Activated CD4-positive, alpha-beta T cell treated with anti-CD3 and anti-CD28 coated beads, Interleukin-2, amount 10 ng/mL, durations not matched to agents 7 days and 5 days (primary cell): ENCODE data around the gene DEF6. TPM values are rescaled to one million over a fixed set of nuclear protein-coding genes. Genes with fewer than 3 reads are reported as not detected.

ENCODE experiments used
- CTCF ChIA-PET: fragments of 350-600 bp; sonication (Branson Sonifier 250); formaldehyde crosslinking; loops from one replicate; lab custom pipeline; 2021; ENCODE audit warnings: antibody characterized with exemption; lab: Charles Lee
- POLR2A ChIA-PET: fragments of 350-600 bp; sonication (Branson Sonifier 250); formaldehyde crosslinking; loops from one replicate; lab custom pipeline; 2021; ENCODE audit warnings: antibody characterized with exemption; lab: Charles Lee
- DNase-seq: peaks from one replicate; pipeline ENCODE4 v3.0.0-alpha.2; 2020
- H3K27ac Mint-ChIP-seq: one replicate; pipeline ENCODE4 v1.8.0; 2021; ENCODE audit warnings: mild to moderate bottlenecking, moderate library complexity, mixed read lengths
- H3K27me3 Mint-ChIP-seq: one replicate; pipeline ENCODE4 v1.8.0; 2021; ENCODE audit warnings: mixed read lengths
- H3K36me3 Mint-ChIP-seq: one replicate; pipeline ENCODE4 v1.8.0; 2021; ENCODE audit warnings: low read depth, mixed read lengths
- H3K4me1 Mint-ChIP-seq: one replicate; pipeline ENCODE4 v1.8.0; 2021; ENCODE audit warnings: mixed read lengths
- H3K4me3 Mint-ChIP-seq: one replicate; pipeline ENCODE4 v1.8.0; 2021; ENCODE audit warnings: mild to moderate bottlenecking, moderate library complexity, mixed read lengths
- H3K9me3 Mint-ChIP-seq: one replicate; pipeline ENCODE4 v1.8.0; 2021; ENCODE audit warnings: mixed read lengths
- total RNA-seq, 2 experiments: library from RNA; stranded (reverse); gene quantifications; one replicate each; pipeline ENCODE4 v1.2.3, GENCODE V29; 2021

The DEF6 gene
- total RNA-seq, 2 experiments from 2014 or later = 186 to 219 TPM

GRCh38 chr6:35262596-35262995 is 35.0 kb upstream of the DEF6 start:
- peaks cover 49% of the 10 kb centered on the region for H3K4me1 Mint-ChIP-seq
- H3K4me3 Mint-ChIP-seq = no peak overlapping the region
- POLR2A ChIA-PET = no interaction called here
- CTCF ChIA-PET = no interaction called here
- no peak overlapping the region for H3K27ac Mint-ChIP-seq
- no peaks in the 10 kb centered on the region for H3K9me3 Mint-ChIP-seq
- no peaks in the 10 kb centered on the region for H3K36me3 Mint-ChIP-seq
- DNase-seq = no peak
- no peaks in the 10 kb centered on the region for H3K27me3 Mint-ChIP-seq

- Mint-ChIP-seq H3K27me3 (no peaks in the 10 kb centered on the region), H3K36me3 (peaks cover 3% of the 10 kb centered on the region), H3K9me3 (no peaks in the 10 kb centered on the region), H3K27ac (no peak overlapping the region), H3K4me1 (peaks cover 44% of the 10 kb centered on the region), H3K4me3 (no peak overlapping the region)
- DNase-seq = no peak
- POLR2A ChIA-PET = no interaction called here
- CTCF ChIA-PET = interaction anchor here (1.5 to 1.6 kb wide), 2 partner anchors 9 to 85 kb away, joined by 3 to 9 read pairs; no protein-coding TSS in a partner anchor
These were observed 32.9 kb upstream of the DEF6 start for GRCh38 chr6:35264550-35265274.

GRCh38 chr6:35265523-35265922 is 32.1 kb upstream of the DEF6 start:
- H3K27me3 Mint-ChIP-seq = no peaks in the 10 kb centered on the region
- peaks cover 5% of the 10 kb centered on the region for H3K36me3 Mint-ChIP-seq
- ChIA-PET POLR2A (no interaction called here), CTCF (interaction anchor here (1.5 to 1.7 kb wide), 2 partner anchors 63 to 84 kb away, joined by 3 to 5 read pairs; no protein-coding TSS in a partner anchor)
- no peaks in the 10 kb centered on the region for H3K9me3 Mint-ChIP-seq
- H3K4me3 Mint-ChIP-seq = no peak overlapping the region
- peaks cover 38% of the 10 kb centered on the region for H3K4me1 Mint-ChIP-seq
- DNase-seq = no peak
- no peak overlapping the region for H3K27ac Mint-ChIP-seq

GRCh38 chr6:35267446-35267845 is 30.2 kb upstream of the DEF6 start:
- H3K9me3 Mint-ChIP-seq = no peaks in the 10 kb centered on the region
- no peak overlapping the region for H3K4me3 Mint-ChIP-seq
- H3K4me1 Mint-ChIP-seq = peaks cover 25% of the 10 kb centered on the region
- peaks cover 5% of the 10 kb centered on the region for H3K36me3 Mint-ChIP-seq
- no peak for DNase-seq
- H3K27me3 Mint-ChIP-seq = no peaks in the 10 kb centered on the region
- POLR2A ChIA-PET = no interaction called here
- no peak overlapping the region for H3K27ac Mint-ChIP-seq
- CTCF ChIA-PET = interaction anchor here (1.3 kb wide), 2 partner anchors 19 to 27 kb away, joined by 3 to 6 read pairs; no protein-coding TSS in a partner anchor

GRCh38 chr6:35267897-35268296 is 29.7 kb upstream of the DEF6 start:
- no peak overlapping the region for H3K27ac Mint-ChIP-seq
- H3K4me3 Mint-ChIP-seq = no peak overlapping the region
- peaks cover 21% of the 10 kb centered on the region for H3K4me1 Mint-ChIP-seq
- CTCF ChIA-PET = interaction anchor here (1.3 kb wide), 2 partner anchors 19 to 27 kb away, joined by 3 to 6 read pairs; no protein-coding TSS in a partner anchor
- DNase-seq = no peak
- H3K27me3 Mint-ChIP-seq = no peaks in the 10 kb centered on the region
- POLR2A ChIA-PET = no interaction called here
- H3K9me3 Mint-ChIP-seq = no peaks in the 10 kb centered on the region
- H3K36me3 Mint-ChIP-seq = peaks cover 5% of the 10 kb centered on the region

- Mint-ChIP-seq H3K27me3 (no peaks in the 10 kb centered on the region), H3K27ac (no peak overlapping the region), H3K4me3 (no peak overlapping the region), H3K36me3 (peaks cover 5% of the 10 kb centered on the region), H3K4me1 (peaks cover 12% of the 10 kb centered on the region), H3K9me3 (no peaks in the 10 kb centered on the region)
- no peak for DNase-seq
- ChIA-PET POLR2A (no interaction called here), CTCF (no interaction called here)
These were observed 25.6 kb upstream of the DEF6 start for GRCh38 chr6:35272005-35272404.

- H3K36me3 Mint-ChIP-seq = peaks cover 5% of the 10 kb centered on the region
- peaks cover 9% of the 10 kb centered on the region for H3K4me1 Mint-ChIP-seq
- H3K27me3 Mint-ChIP-seq = no peaks in the 10 kb centered on the region
- DNase-seq = no peak
- no peak overlapping the region for H3K27ac Mint-ChIP-seq
- H3K4me3 Mint-ChIP-seq = no peak overlapping the region
- no peaks in the 10 kb centered on the region for H3K9me3 Mint-ChIP-seq
- ChIA-PET CTCF (interaction anchor here (0.8 to 1.9 kb wide), 3 partner anchors 10 to 94 kb away, joined by 6 to 9 read pairs (median 6); no protein-coding TSS in a partner anchor), POLR2A (interaction anchor here (0.6 kb wide), 1 partner anchor 252 kb away, joined by 3 read pairs; no protein-coding TSS in a partner anchor)
These were observed 23.6 kb upstream of the DEF6 start for GRCh38 chr6:35273822-35274559.

- no peak for DNase-seq
- POLR2A ChIA-PET = no interaction called here
- Mint-ChIP-seq H3K27ac (no peak overlapping the region), H3K9me3 (no peaks in the 10 kb centered on the region), H3K4me3 (no peak overlapping the region), H3K27me3 (no peaks in the 10 kb centered on the region), H3K36me3 (no peaks in the 10 kb centered on the region), H3K4me1 (peaks cover 9% of the 10 kb centered on the region)
- CTCF ChIA-PET = interaction anchor here (0.6 to 1.9 kb wide), 3 partner anchors 10 to 220 kb away, joined by 3 to 6 read pairs (median 5); no protein-coding TSS in a partner anchor
These were observed 21.8 kb upstream of the DEF6 start for GRCh38 chr6:35275744-35276260.

GRCh38 chr6:35278708-35279107 is 18.9 kb upstream of the DEF6 start:
- ChIA-PET CTCF (interaction anchor here (1.0 to 1.8 kb wide), 2 partner anchors 9 to 64 kb away, joined by 5 to 7 read pairs; partner anchors contain the start of gene PPARD), POLR2A (no interaction called here)
- no peak overlapping the region for H3K4me3 Mint-ChIP-seq

GRCh38 chr6:35280903-35281302 is 16.7 kb upstream of the DEF6 start:
- H3K9me3 Mint-ChIP-seq = no peaks in the 10 kb centered on the region
- CTCF ChIA-PET = interaction anchor here (1.3 to 1.5 kb wide), 2 partner anchors 8 to 17 kb away, joined by 4 to 6 read pairs; partner anchors contain the start of gene DEF6
- H3K27ac Mint-ChIP-seq = no peak overlapping the region
- H3K4me1 Mint-ChIP-seq = peaks cover 2% of the 10 kb centered on the region
- peaks cover 28% of the 10 kb centered on the region for H3K36me3 Mint-ChIP-seq
- POLR2A ChIA-PET = no interaction called here
- H3K27me3 Mint-ChIP-seq = no peaks in the 10 kb centered on the region
- no peak overlapping the region for H3K4me3 Mint-ChIP-seq
- no peak for DNase-seq

More at GRCh38 chr6:35278708-35279107, 18.9 kb upstream of the DEF6 start:
- H3K9me3 Mint-ChIP-seq = no peaks in the 10 kb centered on the region
- H3K4me1 Mint-ChIP-seq = peaks cover 6% of the 10 kb centered on the region
- H3K36me3 Mint-ChIP-seq = peaks cover 20% of the 10 kb centered on the region
- DNase-seq = no peak
- no peaks in the 10 kb centered on the region for H3K27me3 Mint-ChIP-seq
- no peak overlapping the region for H3K27ac Mint-ChIP-seq

- Mint-ChIP-seq H3K27ac (no peak overlapping the region), H3K9me3 (no peaks in the 10 kb centered on the region), H3K27me3 (no peaks in the 10 kb centered on the region), H3K4me3 (no peak overlapping the region), H3K4me1 (peaks cover 2% of the 10 kb centered on the region), H3K36me3 (peaks cover 34% of the 10 kb centered on the region)
- POLR2A ChIA-PET = no interaction called here
- CTCF ChIA-PET = interaction anchor here (0.9 kb wide), 1 partner anchor 9 kb away, joined by 3 read pairs; no protein-coding TSS in a partner anchor
- no peak for DNase-seq
These were observed 15.1 kb upstream of the DEF6 start for GRCh38 chr6:35282472-35282871.

GRCh38 chr6:35283361-35283760 is 14.3 kb upstream of the DEF6 start:
- Mint-ChIP-seq H3K27me3 (no peaks in the 10 kb centered on the region), H3K36me3 (peaks cover 36% of the 10 kb centered on the region), H3K4me1 (peaks cover under 1% of the 10 kb centered on the region), H3K4me3 (no peak overlapping the region), H3K9me3 (no peaks in the 10 kb centered on the region), H3K27ac (no peak overlapping the region)
- CTCF ChIA-PET = interaction anchor here (0.9 to 1.0 kb wide), 2 partner anchors 8 to 14 kb away, joined by 3 read pairs; partner anchors contain the start of gene DEF6
- POLR2A ChIA-PET = no interaction called here
- DNase-seq = no peak
